DOHH2 (cell line): ENCODE results near the gene ITPKB.

Experiments used
- H3F3A ChIP-seq: fragments of 200-600 bp; sonication (generic), shearing (Covaris generic); 2 replicates; pipeline ENCODE4 v1.6.0; 2016; ENCODE audit warnings: antibody characterized with exemption, mild to moderate bottlenecking; ENCODE audit not compliant: control insufficient read depth, insufficient read depth
- H3K27ac ChIP-seq: fragments of 200-600 bp; sonication (generic); 2 replicates; pipeline ENCODE4 v1.5.1; 2014; ENCODE audit warnings: low read depth, mild to moderate bottlenecking, low read length, moderate library complexity
- H3K27me3 ChIP-seq: fragments of 200-600 bp; sonication (generic); 2 replicates; pipeline ENCODE4 v1.6.1; 2014; ENCODE audit warnings: mild to moderate bottlenecking, low read length, mixed read lengths; ENCODE audit not compliant: control insufficient read depth
- H3K36me3 ChIP-seq: fragments of 200-600 bp; sonication (generic); 2 replicates; pipeline ENCODE4 v1.6.1; 2014; ENCODE audit warnings: mild to moderate bottlenecking, low read length, moderate library complexity, mixed read lengths; ENCODE audit not compliant: control insufficient read depth
- H3K4me1 ChIP-seq: fragments of 200-600 bp; sonication (generic); 2 replicates; pipeline ENCODE4 v1.6.1; 2014; ENCODE audit warnings: mild to moderate bottlenecking, low read length, mixed read lengths; ENCODE audit not compliant: control insufficient read depth
- H3K4me2 ChIP-seq: fragments of 200-600 bp; sonication (generic); 2 replicates; pipeline ENCODE4 v1.6.0; 2014; ENCODE audit warnings: mild to moderate bottlenecking, low read length, moderate library complexity
- H3K4me3 ChIP-seq: fragments of 200-600 bp; sonication (generic); 2 replicates; pipeline ENCODE4 v1.5.1; 2014; ENCODE audit warnings: mild to moderate bottlenecking, low read length, mixed read lengths
- H3K79me2 ChIP-seq: fragments of 200-600 bp; sonication (generic); 2 replicates; pipeline ENCODE4 v1.6.1; 2014; ENCODE audit warnings: mild to moderate bottlenecking, low read length, mixed read lengths; ENCODE audit not compliant: control insufficient read depth
- H3K9me2 ChIP-seq: fragments of 200-600 bp; sonication (generic); replicated peaks from 2 replicates; pipeline ENCODE4 v1.6.1; 2014; ENCODE audit warnings: mild to moderate bottlenecking, low read length, mixed read lengths; ENCODE audit not compliant: control insufficient read depth
- H3K9me3 ChIP-seq: fragments of 200-600 bp; sonication (generic); 2 replicates; pipeline ENCODE4 v1.6.1; 2014; ENCODE audit warnings: antibody characterized with exemption, low read length, mixed read lengths; ENCODE audit not compliant: control insufficient read depth, insufficient read depth
- H4K20me1 ChIP-seq: fragments of 200-600 bp; sonication (generic); 2 replicates; pipeline ENCODE4 v1.6.0; 2014; ENCODE audit warnings: low read depth, mild to moderate bottlenecking, antibody characterized with exemption, low read length, moderate library complexity; ENCODE audit not compliant: control insufficient read depth, insufficient read depth
- CTCF ChIP-seq: fragments of 200-600 bp; sonication (generic); IDR thresholded peaks from one replicate; pipeline ENCODE4 v1.5.1; 2014; ENCODE audit warnings: antibody characterized with exemption, mild to moderate bottlenecking, low read depth, low read length; ENCODE audit not compliant: poor library complexity, severe bottlenecking
- EZH2phosphoT487 ChIP-seq: fragments of 200-600 bp; sonication (generic); IDR thresholded peaks from 2 replicates; pipeline ENCODE4 v1.6.1; 2017; ENCODE audit warnings: borderline replicate concordance, mild to moderate bottlenecking, antibody characterized with exemption, low read length, moderate library complexity, mixed read lengths

The ITPKB gene

DNA sequence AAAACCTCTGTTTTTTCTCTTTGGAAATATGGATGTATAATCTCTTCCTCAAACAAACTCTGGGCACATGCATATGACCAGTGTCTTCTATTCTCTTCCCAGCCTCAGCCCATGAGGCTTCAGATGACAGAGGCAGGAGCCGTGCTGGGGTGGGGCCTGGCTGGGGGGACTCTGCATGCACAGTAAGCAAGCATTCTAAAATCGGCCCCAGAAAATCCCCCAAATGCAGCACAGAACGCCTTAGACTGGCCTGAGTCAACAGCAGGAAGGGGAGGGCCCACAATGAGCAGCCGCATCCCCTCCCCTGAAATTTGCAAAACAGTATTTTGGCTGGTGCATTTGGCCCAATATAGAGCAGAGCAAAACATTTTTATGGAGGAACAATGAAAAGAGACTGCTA lies 47.8 kb downstream of the ITPKB start:
- Histone ChIP-seq H3K27ac (peak overlapping the region; percentile 91), H3K79me2 (peaks cover 96% of the 10 kb centered on the region), H3K4me2 (peak overlapping the region; percentile 82), H3K27me3 (no peaks in the 10 kb centered on the region), H3K36me3 (peaks cover 87% of the 10 kb centered on the region), H3K4me1 (peaks cover 99% of the 10 kb centered on the region), H3K4me3 (peak overlapping the region; percentile 68), H3K9me3 (no peaks in the 10 kb centered on the region), H3F3A (peaks cover 10% of the 10 kb centered on the region), H3K9me2 (no peaks in the 10 kb centered on the region), H4K20me1 (no peaks in the 10 kb centered on the region; the same call in 1 of the 2 replicates)
- TF ChIP-seq CTCF (no peak), EZH2phosphoT487 (no peak)

DNA sequence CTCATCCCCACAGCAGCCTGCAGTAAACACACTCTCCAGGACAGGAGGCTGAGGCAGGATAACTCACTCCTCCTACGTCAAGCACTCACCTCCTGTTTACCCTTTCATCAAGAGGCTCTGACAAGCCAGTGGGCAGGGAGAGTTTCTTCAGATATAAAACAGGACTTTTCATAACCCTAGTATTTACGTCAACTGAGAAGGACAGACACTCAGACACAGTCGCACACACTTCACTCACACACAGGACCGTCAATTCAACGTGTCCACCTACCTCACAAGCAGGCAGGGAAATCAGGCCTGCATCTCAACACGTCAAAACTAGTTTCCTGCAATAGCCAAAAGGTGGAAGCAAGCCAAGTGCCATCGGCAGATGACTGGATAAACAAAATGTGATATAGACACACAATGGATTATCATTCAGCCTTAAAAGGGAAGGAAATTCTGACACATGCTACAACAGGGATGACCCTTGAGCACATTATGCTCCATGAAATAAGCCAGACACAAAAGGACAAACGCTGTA lies 48.6 kb downstream of the ITPKB start:
- peak overlapping the region; percentile 68 for H3K4me3 ChIP-seq
- TF ChIP-seq EZH2phosphoT487 (no peak), CTCF (no peak)
- H3F3A ChIP-seq: peaks cover 10% of the 10 kb centered on the region
- H3K27ac ChIP-seq: peak overlapping the region; percentile 91
- no peaks in the 10 kb centered on the region; the same call in 1 of the 2 replicates for H4K20me1 ChIP-seq
- H3K79me2 ChIP-seq: peaks cover 96% of the 10 kb centered on the region
- H3K4me1 ChIP-seq: peaks cover 99% of the 10 kb centered on the region
- no peaks in the 10 kb centered on the region for H3K9me2 ChIP-seq
- no peaks in the 10 kb centered on the region for H3K27me3 ChIP-seq
- H3K36me3 ChIP-seq: peaks cover 83% of the 10 kb centered on the region
- peak overlapping the region; percentile 82 for H3K4me2 ChIP-seq
- no peaks in the 10 kb centered on the region for H3K9me3 ChIP-seq

DNA sequence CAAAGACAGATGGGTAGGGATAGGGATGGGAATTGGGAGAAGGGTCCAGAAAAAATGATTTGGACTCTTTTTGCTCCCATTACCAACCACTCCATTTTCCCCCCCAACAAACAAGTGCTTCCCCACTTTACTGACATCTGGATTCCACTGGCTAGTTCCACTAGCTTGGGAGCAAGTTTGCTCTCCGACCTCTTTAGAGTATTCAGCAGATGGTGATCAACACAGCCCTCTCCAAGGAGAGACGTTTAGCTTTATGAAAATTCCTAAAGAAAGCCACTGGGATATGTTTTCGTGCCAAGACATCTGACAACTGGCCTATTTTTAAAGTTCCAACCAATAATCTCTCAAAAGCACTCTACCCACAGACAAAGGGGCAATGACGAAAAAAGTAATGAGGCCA lies 50.3 kb downstream of the ITPKB start:
- H4K20me1 ChIP-seq: no peaks in the 10 kb centered on the region

More for the DNA sequence above, 50.3 kb downstream of the ITPKB start:
- H3K9me2 ChIP-seq: no peaks in the 10 kb centered on the region
- H3K4me3 ChIP-seq: peak overlapping the region; percentile 10
- peaks cover 99% of the 10 kb centered on the region for H3K79me2 ChIP-seq
- H3K4me1 ChIP-seq: peaks cover 100% of the 10 kb centered on the region
- no peaks in the 10 kb centered on the region for H3K9me3 ChIP-seq
- TF ChIP-seq CTCF: no peak
- TF ChIP-seq EZH2phosphoT487: no peak
- H3K36me3 ChIP-seq: peaks cover 87% of the 10 kb centered on the region
- peak overlapping the region; percentile 48 for H3K4me2 ChIP-seq
- H3K27me3 ChIP-seq: no peaks in the 10 kb centered on the region
- H3F3A ChIP-seq: peaks cover 10% of the 10 kb centered on the region
- H3K27ac ChIP-seq: no peak overlapping the region
